C4-2B (cell line): ENCODE results near the gene CCDC6.
"Not testable (repeated sequence)": the region's sequence is repeated elsewhere in the genome, so short reads cannot be mapped to it uniquely, and the experiment has no call there.

Source experiments
- H3K27ac ChIP-seq: fragments of 450-650 bp; 2 replicates; pipeline ENCODE4 v1.5.1; 2017
- CTCF ChIP-seq: fragments of 450-650 bp; conservative IDR thresholded peaks from 2 replicates; pipeline ENCODE4 v1.5.1; 2017; ENCODE audit warnings: mild to moderate bottlenecking
- ZFX ChIP-seq: fragments of 450-650 bp; IDR thresholded peaks from 2 replicates; pipeline ENCODE4 v1.6.1; 2017

CCDC6 gene

GRCh38 chr10:59888781-59889435, 17.4 kb downstream of the CCDC6 start:
- no peak overlapping the region for H3K27ac ChIP-seq
- no peak for TF ChIP-seq CTCF
- TF ChIP-seq ZFX = no peak

GRCh38 chr10:59887972-59888640, 18.2 kb downstream of the CCDC6 start:
- H3K27ac ChIP-seq = no peak overlapping the region
- TF ChIP-seq CTCF (no peak), ZFX (no peak)

- no peak for TF ChIP-seq CTCF
- TF ChIP-seq ZFX = no peak
These were observed 19.4 kb downstream of the CCDC6 start for GRCh38 chr10:59887006-59887405.

GRCh38 chr10:59885430-59886134, 20.8 kb downstream of the CCDC6 start:
- H3K27ac ChIP-seq = no peak overlapping the region
- TF ChIP-seq CTCF (no peak), ZFX (no peak)

More at GRCh38 chr10:59887006-59887405, 19.4 kb downstream of the CCDC6 start:
- no peak overlapping the region for H3K27ac ChIP-seq

GRCh38 chr10:59884893-59885292, 21.5 kb downstream of the CCDC6 start:
- not testable (repeated sequence) for H3K27ac ChIP-seq

GRCh38 chr10:59881640-59882039, 24.7 kb downstream of the CCDC6 start:
- no peak overlapping the region for H3K27ac ChIP-seq
- TF ChIP-seq ZFX (no peak), CTCF (no peak)

- H3K27ac ChIP-seq = no peak overlapping the region
- no peak for TF ChIP-seq ZFX
- TF ChIP-seq CTCF = no peak
These were observed 25.3 kb downstream of the CCDC6 start for GRCh38 chr10:59880971-59881510.
